Neural progenitor cell (in vitro differentiated cells): ENCODE data around the gene UHMK1.

Experiments used
- EZH2 ChIP-seq: fragments of 200-600 bp; sonication (generic); IDR thresholded peaks from 2 replicates; pipeline ENCODE4 v1.6.1; 2017; ENCODE audit warnings: antibody characterized with exemption, mild to moderate bottlenecking, moderate library complexity
- EZH2phosphoT487 ChIP-seq: fragments of 200-600 bp; sonication (generic); IDR thresholded peaks from 2 replicates; pipeline ENCODE4 v1.6.1; 2017; ENCODE audit warnings: antibody characterized with exemption
- TF ChIP-seq, protein P1 (sequence below): fragments of 200-600 bp; sonication (generic); IDR thresholded peaks from 2 replicates; pipeline ENCODE4 v1.5.1; 2017; ENCODE audit warnings: antibody characterized with exemption, mild to moderate bottlenecking

DNA sequence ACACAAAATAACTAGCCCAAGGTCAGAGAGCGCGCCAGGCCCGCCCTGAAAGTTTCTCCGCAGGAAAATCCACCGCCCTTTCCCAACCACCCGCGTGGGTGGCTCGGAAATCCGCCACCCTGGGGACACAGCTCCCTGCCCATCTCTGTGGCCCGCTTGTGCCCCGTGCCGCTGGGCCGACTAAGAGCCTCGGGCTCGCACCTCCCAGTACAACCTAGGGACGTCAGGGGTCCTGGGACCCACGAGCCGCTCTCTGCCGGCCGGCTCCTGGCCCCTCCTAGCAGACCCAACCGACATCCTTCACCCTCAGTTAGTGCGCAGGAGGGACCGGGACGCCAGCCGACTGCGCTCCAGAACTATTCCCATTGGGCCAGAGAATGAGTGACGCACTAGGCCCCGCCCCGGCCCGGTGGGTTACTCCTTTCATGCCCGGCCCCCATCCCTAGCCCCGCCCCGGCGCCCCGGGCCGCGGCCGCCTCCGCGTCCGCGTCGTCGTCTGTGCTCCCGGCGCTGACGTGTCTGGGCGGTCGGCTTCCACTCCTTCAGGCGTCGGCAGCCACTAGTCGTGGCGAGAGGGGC is 63.5 kb downstream of the UHMK1 start:
- TF ChIP-seq EZH2 (peak; percentile 6), EZH2phosphoT487 (no peak)
- TF ChIP-seq, protein P1, sequence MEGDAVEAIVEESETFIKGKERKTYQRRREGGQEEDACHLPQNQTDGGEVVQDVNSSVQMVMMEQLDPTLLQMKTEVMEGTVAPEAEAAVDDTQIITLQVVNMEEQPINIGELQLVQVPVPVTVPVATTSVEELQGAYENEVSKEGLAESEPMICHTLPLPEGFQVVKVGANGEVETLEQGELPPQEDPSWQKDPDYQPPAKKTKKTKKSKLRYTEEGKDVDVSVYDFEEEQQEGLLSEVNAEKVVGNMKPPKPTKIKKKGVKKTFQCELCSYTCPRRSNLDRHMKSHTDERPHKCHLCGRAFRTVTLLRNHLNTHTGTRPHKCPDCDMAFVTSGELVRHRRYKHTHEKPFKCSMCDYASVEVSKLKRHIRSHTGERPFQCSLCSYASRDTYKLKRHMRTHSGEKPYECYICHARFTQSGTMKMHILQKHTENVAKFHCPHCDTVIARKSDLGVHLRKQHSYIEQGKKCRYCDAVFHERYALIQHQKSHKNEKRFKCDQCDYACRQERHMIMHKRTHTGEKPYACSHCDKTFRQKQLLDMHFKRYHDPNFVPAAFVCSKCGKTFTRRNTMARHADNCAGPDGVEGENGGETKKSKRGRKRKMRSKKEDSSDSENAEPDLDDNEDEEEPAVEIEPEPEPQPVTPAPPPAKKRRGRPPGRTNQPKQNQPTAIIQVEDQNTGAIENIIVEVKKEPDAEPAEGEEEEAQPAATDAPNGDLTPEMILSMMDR: no peak
